IPS DF 6.9 (cell line): Measurements from ENCODE around the gene AOX1.

ENCODE experiments used
- DNase-seq: peaks from one replicate; pipeline ENCODE4 v3.0.0-alpha.2; 2013; ENCODE audit warnings: low read depth, low spot score
- H3K27ac ChIP-seq: one replicate; pipeline ENCODE4 v1.5.1; 2013; ENCODE audit warnings: low read length, control low read depth
- H3K27me3 ChIP-seq: 2 replicates; pipeline ENCODE4 v1.6.1; 2013; ENCODE audit warnings: mild to moderate bottlenecking, low read length; ENCODE audit not compliant: control insufficient read depth, insufficient read depth
- H3K36me3 ChIP-seq: 2 replicates; pipeline ENCODE4 v1.6.1; 2013; ENCODE audit warnings: low read length; ENCODE audit not compliant: control insufficient read depth, insufficient read depth
- H3K4me1 ChIP-seq: 2 replicates; pipeline ENCODE4 v1.6.1; 2013; ENCODE audit warnings: low read length; ENCODE audit not compliant: control insufficient read depth, insufficient read depth
- H3K4me3 ChIP-seq: 2 replicates; pipeline ENCODE4 v1.5.1; 2013; ENCODE audit warnings: mild to moderate bottlenecking, low read length
- H3K9me3 ChIP-seq: 2 replicates; pipeline ENCODE4 v1.6.1; 2013; ENCODE audit warnings: low read length, inconsistent platforms; ENCODE audit not compliant: control insufficient read depth, insufficient read depth
- whole genome bisulfite sequencing: extraction: QIAGEN DNeasy Blood & Tissue Kit; methylation state at CpG from one replicate; pipeline ENCODE4 v1.1.7; 2013; ENCODE audit warnings: mixed read lengths, missing lambda C conversion rate; ENCODE audit not compliant: insufficient read length, insufficient coverage; 5-methylcytosine and 5-hydroxymethylcytosine counted together

Gene AOX1

GRCh38 chr2:200617156-200618053 lies 31.6 kb downstream of the AOX1 start:
- no CpG with 5 or more reads among the region's 6 CpGs for WGBS
- no peak overlapping the region for H3K4me3 ChIP-seq

GRCh38 chr2:200618054-200618419 lies 32.2 kb downstream of the AOX1 start:
- no peak overlapping the region for H3K27ac ChIP-seq
- H3K36me3 ChIP-seq, result no peaks in the 10 kb centered on the region
- no peaks in the 10 kb centered on the region for H3K9me3 ChIP-seq
- no peaks in the 10 kb centered on the region for H3K4me1 ChIP-seq
- H3K4me3 ChIP-seq, result no peak overlapping the region
- H3K27me3 ChIP-seq, result no peaks in the 10 kb centered on the region
- no peak for DNase-seq
- no CpG with 5 or more reads among the region's 3 CpGs for WGBS

More at GRCh38 chr2:200617156-200618053, 31.6 kb downstream of the AOX1 start:
- H3K27ac ChIP-seq, result no peak overlapping the region
- no peaks in the 10 kb centered on the region for H3K4me1 ChIP-seq
- no peaks in the 10 kb centered on the region for H3K9me3 ChIP-seq
- DNase-seq, result no peak
- no peaks in the 10 kb centered on the region for H3K27me3 ChIP-seq
- no peaks in the 10 kb centered on the region for H3K36me3 ChIP-seq

- Histone ChIP-seq H3K9me3 (no peaks in the 10 kb centered on the region), H3K4me3 (no peak overlapping the region), H3K27ac (no peak overlapping the region), H3K36me3 (no peaks in the 10 kb centered on the region), H3K4me1 (no peaks in the 10 kb centered on the region), H3K27me3 (no peaks in the 10 kb centered on the region)
- DNase-seq, result no peak
- WGBS, result no CpG with 5 or more reads among the region's 3 CpGs
These were observed 32.8 kb downstream of the AOX1 start for GRCh38 chr2:200618590-200619021.

- Histone ChIP-seq H3K4me3 (no peak overlapping the region), H3K27ac (no peak overlapping the region), H3K4me1 (no peaks in the 10 kb centered on the region), H3K36me3 (no peaks in the 10 kb centered on the region), H3K27me3 (no peaks in the 10 kb centered on the region), H3K9me3 (no peaks in the 10 kb centered on the region)
- WGBS, result no CpG with 5 or more reads among the region's 2 CpGs
- no peak for DNase-seq
These were observed 33.5 kb downstream of the AOX1 start for GRCh38 chr2:200619279-200619678.

GRCh38 chr2:200620606-200621390 lies 35.0 kb downstream of the AOX1 start:
- Histone ChIP-seq H3K27me3 (no peaks in the 10 kb centered on the region), H3K4me1 (no peaks in the 10 kb centered on the region), H3K27ac (no peak overlapping the region), H3K4me3 (no peak overlapping the region), H3K9me3 (no peaks in the 10 kb centered on the region), H3K36me3 (no peaks in the 10 kb centered on the region)
- DNase-seq, result no peak
- no CpG with 5 or more reads among the region's 7 CpGs for WGBS

- Histone ChIP-seq H3K4me3 (no peak overlapping the region), H3K9me3 (no peaks in the 10 kb centered on the region), H3K27me3 (no peaks in the 10 kb centered on the region), H3K36me3 (no peaks in the 10 kb centered on the region), H3K27ac (no peak overlapping the region), H3K4me1 (no peaks in the 10 kb centered on the region)
- no peak for DNase-seq
- WGBS, result no CpG with 5 or more reads among the region's 1 CpG
These were observed 36.3 kb downstream of the AOX1 start for GRCh38 chr2:200622106-200622505.

- no peak overlapping the region for H3K4me3 ChIP-seq
- no CpG with 5 or more reads among the region's 2 CpGs for WGBS
- no peaks in the 10 kb centered on the region for H3K27me3 ChIP-seq
- no peak overlapping the region for H3K27ac ChIP-seq
- H3K36me3 ChIP-seq, result no peaks in the 10 kb centered on the region
- no peaks in the 10 kb centered on the region for H3K9me3 ChIP-seq
- no peak for DNase-seq
- no peaks in the 10 kb centered on the region for H3K4me1 ChIP-seq
These were observed 38.2 kb downstream of the AOX1 start for GRCh38 chr2:200624026-200624425.

- Histone ChIP-seq H3K27me3 (no peaks in the 10 kb centered on the region), H3K9me3 (no peaks in the 10 kb centered on the region), H3K27ac (no peak overlapping the region), H3K4me1 (no peaks in the 10 kb centered on the region), H3K36me3 (no peaks in the 10 kb centered on the region), H3K4me3 (no peak overlapping the region)
- DNase-seq, result no peak
- no CpG with 5 or more reads among the region's 3 CpGs for WGBS
These were observed 38.8 kb downstream of the AOX1 start for GRCh38 chr2:200624658-200625057.

- no peak for DNase-seq
- no peaks in the 10 kb centered on the region for H3K27me3 ChIP-seq
- H3K9me3 ChIP-seq, result no peaks in the 10 kb centered on the region
- H3K4me3 ChIP-seq, result no peak overlapping the region
- no peak overlapping the region for H3K27ac ChIP-seq
- no peaks in the 10 kb centered on the region for H3K4me1 ChIP-seq
- WGBS, result no CpG with 5 or more reads among the region's 2 CpGs
- no peaks in the 10 kb centered on the region for H3K36me3 ChIP-seq
These were observed 39.5 kb downstream of the AOX1 start for GRCh38 chr2:200625282-200625681.

- H3K27ac ChIP-seq, result no peak overlapping the region
- DNase-seq, result no peak
- H3K4me1 ChIP-seq, result no peaks in the 10 kb centered on the region
- no peaks in the 10 kb centered on the region for H3K9me3 ChIP-seq
- H3K4me3 ChIP-seq, result no peak overlapping the region
- H3K36me3 ChIP-seq, result no peaks in the 10 kb centered on the region
- no peaks in the 10 kb centered on the region for H3K27me3 ChIP-seq
- no CpG with 5 or more reads among the region's 2 CpGs for WGBS
These were observed 40.1 kb downstream of the AOX1 start for GRCh38 chr2:200625958-200626363.
